SU-DHL-6 (cell line): ENCODE data around the gene DNAI7.

Experiments used
- H2AFZ ChIP-seq: fragments of 200-600 bp; sonication (generic); 2 replicates; pipeline ENCODE4 v1.6.1; 2014; ENCODE audit warnings: low read depth, mild to moderate bottlenecking, moderate library complexity, mixed read lengths, antibody characterized with exemption, low read length; ENCODE audit not compliant: severe bottlenecking
- H3F3A ChIP-seq: fragments of 200-600 bp; shearing (Covaris generic); 2 replicates; pipeline ENCODE4 v1.6.0; 2016; ENCODE audit warnings: antibody characterized with exemption, mild to moderate bottlenecking; ENCODE audit not compliant: insufficient read depth
- H3K27ac ChIP-seq: fragments of 200-600 bp; sonication (generic); 2 replicates; pipeline ENCODE4 v1.5.1; 2016; ENCODE audit warnings: low read depth, mild to moderate bottlenecking, low read length, moderate library complexity, mixed read lengths
- H3K27me3 ChIP-seq: fragments of 200-600 bp; sonication (generic), shearing (Covaris generic); 2 replicates; pipeline ENCODE4 v1.6.0; 2014; ENCODE audit warnings: mild to moderate bottlenecking, low read length
- H3K36me3 ChIP-seq: fragments of 200-600 bp; sonication (generic); 2 replicates; pipeline ENCODE4 v1.6.1; 2014; ENCODE audit warnings: mild to moderate bottlenecking, low read length, mixed read lengths
- H3K4me2 ChIP-seq: fragments of 300-600, 200-600 bp; shearing (Covaris generic), sonication (generic); 2 replicates; pipeline ENCODE4 v1.6.0; 2014; ENCODE audit warnings: low read length, low read depth, mild to moderate bottlenecking; ENCODE audit not compliant: poor library complexity, severe bottlenecking
- H3K4me3 ChIP-seq: fragments of 200-600 bp; sonication (generic); 2 replicates; pipeline ENCODE4 v1.5.1; 2014; ENCODE audit warnings: antibody characterized with exemption, low read length, mild to moderate bottlenecking, mixed read lengths; ENCODE audit not compliant: insufficient read depth, poor library complexity, severe bottlenecking
- H3K79me2 ChIP-seq: fragments of 200-600 bp; sonication (generic); 2 replicates; pipeline ENCODE4 v1.6.1; 2014; ENCODE audit warnings: mild to moderate bottlenecking, low read length, moderate library complexity; ENCODE audit not compliant: insufficient read depth
- H3K9ac ChIP-seq: fragments of 200-600 bp; sonication (generic); 2 replicates; pipeline ENCODE4 v1.7.0; 2014; ENCODE audit warnings: mild to moderate bottlenecking, low read length
- H3K9me2 ChIP-seq: fragments of 200-600 bp; sonication (generic); replicated peaks from 2 replicates; pipeline ENCODE4 v1.6.1; 2014; ENCODE audit warnings: low read length; ENCODE audit not compliant: insufficient read depth
- H3K9me3 ChIP-seq: fragments of 200-600 bp; sonication (generic); 2 replicates; pipeline ENCODE4 v1.6.1; 2014; ENCODE audit warnings: low read length, mixed read lengths; ENCODE audit not compliant: insufficient read depth
- H4K20me1 ChIP-seq: fragments of 200-600 bp; sonication (generic); 2 replicates; pipeline ENCODE4 v1.6.1; 2014; ENCODE audit warnings: low read depth, mild to moderate bottlenecking, antibody characterized with exemption, low read length, moderate library complexity, mixed read lengths
- EZH2phosphoT487 ChIP-seq: fragments of 200-600 bp; sonication (generic), shearing (Covaris generic); conservative IDR thresholded peaks from 2 replicates; pipeline ENCODE4 v1.6.1; 2018; ENCODE audit warnings: mild to moderate bottlenecking, antibody characterized with exemption, low read length, moderate library complexity, mixed read lengths
- TF ChIP-seq, protein P1 (sequence below): fragments of 200-600 bp; sonication (generic); IDR thresholded peaks from one replicate; pipeline ENCODE4 v1.5.1; 2017; ENCODE audit warnings: antibody characterized with exemption, mild to moderate bottlenecking, low read length, moderate library complexity; ENCODE audit not compliant: insufficient read depth, poor library complexity, severe bottlenecking

Gene DNAI7

GRCh38 chr12:25241167-25242020, 46.4 kb upstream of the DNAI7 start:
- Histone ChIP-seq H4K20me1 (no peaks in the 10 kb centered on the region), H3K4me2 (peak overlapping the region; percentile 42)

DNA sequence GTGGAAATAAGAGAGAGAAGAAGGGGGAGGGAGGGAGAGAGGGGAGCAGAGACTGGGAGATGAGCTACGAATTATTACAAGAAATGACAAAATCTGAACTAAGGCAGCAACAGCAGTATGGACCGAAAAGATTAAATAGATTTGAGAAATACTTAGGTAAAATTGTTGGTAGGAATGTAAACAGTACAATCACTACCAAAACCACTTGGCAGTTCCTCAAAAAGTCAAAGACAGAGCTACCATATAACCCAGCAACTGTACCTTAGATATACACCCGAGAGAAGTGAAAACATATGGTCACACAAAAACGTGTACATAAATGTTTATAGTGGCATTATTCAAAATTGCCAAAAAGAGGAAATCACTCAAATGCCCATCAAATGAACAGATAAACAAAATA, 41.7 kb upstream of the DNAI7 start:
- TF ChIP-seq EZH2phosphoT487 = no peak
- TF ChIP-seq, protein P1, sequence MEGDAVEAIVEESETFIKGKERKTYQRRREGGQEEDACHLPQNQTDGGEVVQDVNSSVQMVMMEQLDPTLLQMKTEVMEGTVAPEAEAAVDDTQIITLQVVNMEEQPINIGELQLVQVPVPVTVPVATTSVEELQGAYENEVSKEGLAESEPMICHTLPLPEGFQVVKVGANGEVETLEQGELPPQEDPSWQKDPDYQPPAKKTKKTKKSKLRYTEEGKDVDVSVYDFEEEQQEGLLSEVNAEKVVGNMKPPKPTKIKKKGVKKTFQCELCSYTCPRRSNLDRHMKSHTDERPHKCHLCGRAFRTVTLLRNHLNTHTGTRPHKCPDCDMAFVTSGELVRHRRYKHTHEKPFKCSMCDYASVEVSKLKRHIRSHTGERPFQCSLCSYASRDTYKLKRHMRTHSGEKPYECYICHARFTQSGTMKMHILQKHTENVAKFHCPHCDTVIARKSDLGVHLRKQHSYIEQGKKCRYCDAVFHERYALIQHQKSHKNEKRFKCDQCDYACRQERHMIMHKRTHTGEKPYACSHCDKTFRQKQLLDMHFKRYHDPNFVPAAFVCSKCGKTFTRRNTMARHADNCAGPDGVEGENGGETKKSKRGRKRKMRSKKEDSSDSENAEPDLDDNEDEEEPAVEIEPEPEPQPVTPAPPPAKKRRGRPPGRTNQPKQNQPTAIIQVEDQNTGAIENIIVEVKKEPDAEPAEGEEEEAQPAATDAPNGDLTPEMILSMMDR = no peak
- Histone ChIP-seq H3F3A (peaks cover 5% of the 10 kb centered on the region; the same call in 1 of the 2 replicates), H2AFZ (no peak overlapping the region), H4K20me1 (no peaks in the 10 kb centered on the region; the same call in 1 of the 2 replicates), H3K27ac (no peak overlapping the region), H3K36me3 (peaks cover 11% of the 10 kb centered on the region; the same call in 1 of the 2 replicates), H3K9ac (no peak overlapping the region), H3K4me2 (no peak overlapping the region), H3K9me3 (no peaks in the 10 kb centered on the region), H3K27me3 (no peaks in the 10 kb centered on the region), H3K79me2 (peaks cover 29% of the 10 kb centered on the region), H3K4me3 (no peak overlapping the region), H3K9me2 (no peaks in the 10 kb centered on the region)

More at GRCh38 chr12:25241167-25242020, 46.4 kb upstream of the DNAI7 start:
- Histone ChIP-seq H3K9me3 (no peaks in the 10 kb centered on the region), H2AFZ (no peak overlapping the region), H3K36me3 (0 out of 2 replicates have a peak, but pooled peaks cover 3% of the 10 kb centered on the region), H3K27me3 (no peaks in the 10 kb centered on the region), H3K9me2 (no peaks in the 10 kb centered on the region), H3K27ac (peak overlapping the region; percentile 13; the same call in 1 of the 2 replicates), H3K4me3 (no peak overlapping the region), H3K79me2 (peaks cover 38% of the 10 kb centered on the region), H3K9ac (no peak overlapping the region), H3F3A (peaks cover 26% of the 10 kb centered on the region; the same call in 1 of the 2 replicates)
- TF ChIP-seq, protein P1 = peak; percentile 95
- TF ChIP-seq EZH2phosphoT487 = no peak

- H4K20me1 ChIP-seq = no peaks in the 10 kb centered on the region; the same call in 1 of the 2 replicates
- H3F3A ChIP-seq = peaks cover under 1% of the 10 kb centered on the region; the same call in 1 of the 2 replicates
- H3K79me2 ChIP-seq = peaks cover 32% of the 10 kb centered on the region
- no peak overlapping the region for H2AFZ ChIP-seq
- H3K9me2 ChIP-seq = no peaks in the 10 kb centered on the region
- no peak overlapping the region for H3K9ac ChIP-seq
- peaks cover 11% of the 10 kb centered on the region; the same call in 1 of the 2 replicates for H3K36me3 ChIP-seq
- no peak overlapping the region for H3K4me3 ChIP-seq
- H3K4me2 ChIP-seq = no peak overlapping the region
- TF ChIP-seq, protein P1 = no peak
- no peak for TF ChIP-seq EZH2phosphoT487
- H3K27ac ChIP-seq = no peak overlapping the region
- no peaks in the 10 kb centered on the region for H3K9me3 ChIP-seq
- H3K27me3 ChIP-seq = no peaks in the 10 kb centered on the region
These were observed 41.2 kb upstream of the DNAI7 start for GRCh38 chr12:25236190-25236589.
